AG08395 (cell line): ENCODE results near the gene ASCL3.
"Not testable (repeated sequence)": the region's sequence is repeated elsewhere in the genome, so short reads cannot be mapped to it uniquely, and the experiment has no call there.

ENCODE experiments used
- DNase-seq: peaks from one replicate; pipeline ENCODE4 v3.0.0; 2012; ENCODE audit warnings: mixed read lengths, low spot score

ASCL3 gene, protein sequence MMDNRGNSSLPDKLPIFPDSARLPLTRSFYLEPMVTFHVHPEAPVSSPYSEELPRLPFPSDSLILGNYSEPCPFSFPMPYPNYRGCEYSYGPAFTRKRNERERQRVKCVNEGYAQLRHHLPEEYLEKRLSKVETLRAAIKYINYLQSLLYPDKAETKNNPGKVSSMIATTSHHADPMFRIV

DNA sequence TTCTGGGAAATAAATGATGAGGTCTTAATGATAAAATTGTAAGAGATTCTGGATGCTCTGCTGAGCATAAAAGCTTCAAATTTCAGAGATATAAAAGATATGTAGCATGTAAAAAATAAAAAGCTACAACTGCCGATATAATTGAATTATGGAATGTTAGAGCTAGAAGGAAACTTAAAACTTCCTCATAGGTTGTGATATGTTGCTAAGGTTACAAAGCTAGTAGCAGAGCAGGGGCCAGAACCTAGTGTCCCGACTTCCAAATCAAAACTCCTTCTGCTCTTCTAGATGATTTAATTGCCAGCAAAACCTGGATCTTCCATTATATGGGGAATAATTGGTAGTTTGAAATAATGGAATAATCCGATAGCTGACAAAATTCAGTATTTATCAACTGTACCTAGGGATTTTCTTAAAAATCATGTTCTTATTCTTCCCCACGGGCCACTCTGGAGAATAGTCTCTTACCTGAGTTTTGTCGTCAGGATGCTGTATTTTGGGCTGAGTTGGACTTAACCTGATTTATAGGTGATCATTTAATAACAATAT, at the start of gene ASCL3:
Gene ASCL3 (minus strand): TSS at position 499 of the 549 bp plus-strand sequence. CDS start 4,855 bp downstream, outside the sequence.
- no peak for DNase-seq

DNA sequence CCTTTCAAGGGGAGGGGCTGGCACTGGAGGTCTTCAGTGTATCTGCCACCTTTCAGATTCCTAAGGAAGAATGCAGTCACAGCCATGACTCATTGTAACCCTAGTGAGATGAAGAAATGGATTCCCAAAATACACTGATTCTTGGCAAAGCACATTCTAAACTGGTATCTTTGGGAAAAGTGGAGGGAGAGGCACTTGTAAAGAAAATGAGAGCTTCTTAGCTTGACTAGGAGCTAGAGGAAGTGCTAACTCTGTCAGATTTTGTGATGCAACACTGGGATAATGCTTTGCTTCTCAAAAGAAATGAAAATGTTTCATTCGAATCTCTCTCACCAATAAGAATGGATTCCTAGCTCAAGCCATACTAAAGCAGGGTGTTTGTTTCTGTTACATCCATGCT, 46.6 kb upstream of the ASCL3 start:
- peak; percentile 72 for DNase-seq

DNA sequence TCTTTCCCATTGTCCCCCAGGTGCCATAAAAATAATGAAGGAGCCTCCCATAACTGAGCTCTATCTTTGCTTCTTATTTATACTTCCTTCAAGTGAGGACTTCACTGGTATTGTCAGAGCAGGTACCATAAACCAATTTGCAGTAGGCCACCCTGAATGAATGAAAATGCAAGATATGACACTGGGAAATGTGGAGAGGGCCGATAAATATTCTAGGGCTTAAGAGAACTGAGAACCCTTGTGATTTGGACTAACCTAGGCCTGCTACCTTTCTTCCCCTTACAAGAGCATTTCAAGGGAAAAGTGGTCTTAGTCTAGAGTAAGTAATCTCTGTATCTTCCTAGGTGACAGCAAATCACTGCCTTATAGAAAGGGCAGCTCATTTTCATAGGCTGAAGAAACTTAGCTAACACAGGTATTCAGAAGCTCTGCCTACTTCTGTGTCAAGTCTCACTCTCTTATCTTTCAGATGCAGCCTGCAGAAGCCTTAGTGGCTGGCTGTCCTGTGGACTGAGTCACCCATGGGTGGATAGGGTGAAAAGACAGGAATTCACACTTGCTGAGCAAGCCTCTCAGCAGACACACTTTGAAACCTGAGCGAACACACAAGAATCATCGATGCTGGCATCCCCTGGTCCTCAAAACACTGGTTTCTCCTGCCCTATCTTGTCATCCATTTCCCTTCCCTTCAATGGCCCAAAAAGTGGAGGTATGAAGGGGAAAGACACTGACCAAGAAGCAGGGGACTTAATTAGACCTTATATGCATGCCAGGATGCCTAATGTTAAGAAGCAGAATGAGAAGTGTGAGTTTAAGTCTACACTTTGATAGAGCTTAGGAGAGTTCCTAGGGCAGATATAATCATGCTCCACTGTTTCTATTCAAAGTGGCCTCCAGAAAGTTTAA, 45.8 kb upstream of the ASCL3 start:
- DNase-seq: peak; percentile 70

DNA sequence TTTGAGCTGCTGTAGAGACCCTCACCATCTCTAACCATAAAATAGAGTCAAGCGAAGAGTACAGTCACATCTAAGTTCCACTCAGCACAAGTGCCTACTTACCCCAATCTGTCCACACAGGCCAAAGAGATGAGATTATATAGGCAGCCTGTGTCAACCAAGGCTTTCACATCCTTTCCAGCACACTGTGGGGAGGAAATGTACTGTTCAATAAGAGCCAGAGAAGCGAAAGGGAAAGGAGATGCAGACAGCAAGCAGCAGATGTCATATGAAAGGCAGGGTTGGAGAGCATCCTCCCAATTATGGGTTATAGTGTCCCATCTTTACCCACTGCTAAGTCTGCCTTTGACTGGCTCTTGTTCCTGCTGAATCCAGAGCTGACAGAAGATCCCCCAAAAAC, 44.6 kb upstream of the ASCL3 start:
- no peak for DNase-seq

DNA sequence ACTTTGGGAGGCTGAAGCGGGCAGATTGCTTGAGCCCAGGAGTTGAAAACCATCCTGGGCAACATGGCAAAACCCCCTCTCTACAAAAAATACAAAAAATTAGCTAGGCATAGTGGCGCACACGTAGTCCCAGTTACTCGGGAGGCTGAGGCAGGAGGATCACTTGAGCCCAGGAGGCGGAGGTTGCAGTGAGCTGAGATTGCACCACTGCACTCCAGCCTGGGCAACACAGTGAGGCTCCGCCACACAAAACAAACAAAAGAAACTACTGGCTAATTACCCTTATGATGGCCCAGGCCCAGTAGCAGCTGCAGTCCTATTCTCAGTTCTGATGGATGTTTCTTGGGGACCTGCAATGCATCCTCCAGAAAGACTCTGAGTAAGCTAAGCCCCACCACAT, 44.0 kb upstream of the ASCL3 start:
- not testable (repeated sequence) for DNase-seq

DNA sequence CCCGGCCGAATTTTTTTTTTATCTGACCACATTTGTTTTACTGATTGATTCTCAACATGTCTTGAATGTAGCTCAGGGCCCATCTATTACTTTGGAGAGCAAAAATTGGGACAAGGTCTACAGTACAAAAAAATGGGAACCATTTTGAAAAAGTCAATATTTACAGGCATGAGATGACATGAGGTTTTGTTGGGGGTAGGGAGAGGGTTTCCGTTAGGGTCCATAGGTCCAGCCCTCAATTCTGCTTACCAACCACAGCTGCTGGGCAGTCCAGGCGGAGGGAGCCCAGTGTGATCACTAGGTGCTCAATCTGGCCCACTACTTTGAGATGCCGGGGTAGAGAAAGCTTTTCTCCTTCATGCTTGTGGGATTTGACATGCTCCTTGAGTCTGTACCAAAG, 42.6 kb upstream of the ASCL3 start:
- no peak for DNase-seq

DNA sequence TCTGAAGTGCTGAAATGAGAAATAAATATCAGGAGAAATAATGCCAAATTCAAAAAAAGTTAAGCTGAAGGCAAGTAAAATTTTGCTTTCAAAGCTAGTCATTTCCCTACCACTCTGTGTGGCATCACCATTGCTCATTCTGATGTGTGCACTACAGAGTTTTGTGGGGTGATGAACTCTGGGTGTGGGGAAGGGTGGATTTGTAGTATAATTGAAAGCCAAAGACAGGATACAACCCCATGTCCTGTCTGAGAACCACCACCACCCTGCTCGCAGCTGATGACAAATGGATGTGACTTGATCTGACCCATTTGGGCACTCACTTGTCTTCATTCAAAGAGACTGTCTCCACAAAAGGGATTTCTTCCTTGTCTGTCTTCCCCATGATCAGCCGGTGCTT, 40.7 kb upstream of the ASCL3 start:
- DNase-seq: no peak

DNA sequence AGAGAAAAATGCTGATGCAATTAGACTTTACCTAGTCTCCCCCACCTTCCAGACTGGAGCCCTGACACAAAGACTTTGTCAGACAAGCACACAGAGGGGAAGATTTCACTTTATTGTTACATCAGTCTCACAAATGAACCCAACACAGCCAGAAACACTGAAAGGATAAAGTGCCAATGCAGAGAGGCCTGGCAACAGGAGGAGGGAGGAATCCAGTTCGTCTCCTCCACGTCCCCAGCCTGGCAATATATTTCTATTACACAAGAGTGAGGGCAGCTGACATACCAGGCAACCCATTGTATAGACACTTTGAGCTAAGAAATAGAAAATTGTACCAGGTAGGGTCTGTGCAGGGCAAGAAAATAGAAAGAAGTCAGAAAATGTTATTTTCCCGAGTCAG, 37.7 kb upstream of the ASCL3 start:
- DNase-seq: no peak

DNA sequence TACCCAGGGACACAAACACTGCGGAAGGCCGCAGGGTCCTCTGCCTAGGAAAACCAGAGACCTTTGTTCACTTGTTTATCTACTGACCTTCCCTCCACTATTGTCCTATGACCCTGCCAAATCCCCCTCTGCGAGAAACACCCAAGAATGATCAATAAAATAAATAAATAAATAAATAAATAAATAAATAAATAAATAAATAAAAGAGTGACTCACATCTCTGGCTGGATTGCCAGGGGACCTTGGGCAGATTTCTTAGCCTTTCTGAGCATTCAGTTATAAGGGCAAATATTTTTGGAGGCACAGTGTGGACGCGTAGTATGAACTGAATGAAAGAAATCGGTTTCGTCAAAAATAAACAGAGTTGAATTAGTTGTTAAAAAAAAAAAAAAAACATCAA, 36.5 kb upstream of the ASCL3 start:
- not testable (repeated sequence) for DNase-seq

DNA sequence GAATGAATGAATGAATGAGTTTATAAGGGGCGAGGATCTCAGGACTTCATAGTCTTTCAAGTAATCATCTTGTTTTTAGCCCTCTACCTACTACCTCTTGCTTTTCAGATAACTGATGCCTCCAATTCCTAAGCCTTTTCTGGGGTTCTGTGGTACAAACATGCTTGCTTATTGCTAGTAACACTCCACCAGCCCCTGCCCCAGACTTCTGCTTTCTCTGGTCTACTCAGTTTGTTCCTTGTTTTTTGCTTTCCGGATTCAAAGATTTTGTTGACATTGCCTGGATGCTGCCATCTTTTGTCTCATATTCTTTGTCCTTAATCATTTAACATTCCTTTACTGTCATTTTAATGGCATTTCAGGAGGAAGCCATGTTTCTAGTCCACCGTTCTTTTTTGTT, 30.3 kb upstream of the ASCL3 start:
- DNase-seq: no peak

DNA sequence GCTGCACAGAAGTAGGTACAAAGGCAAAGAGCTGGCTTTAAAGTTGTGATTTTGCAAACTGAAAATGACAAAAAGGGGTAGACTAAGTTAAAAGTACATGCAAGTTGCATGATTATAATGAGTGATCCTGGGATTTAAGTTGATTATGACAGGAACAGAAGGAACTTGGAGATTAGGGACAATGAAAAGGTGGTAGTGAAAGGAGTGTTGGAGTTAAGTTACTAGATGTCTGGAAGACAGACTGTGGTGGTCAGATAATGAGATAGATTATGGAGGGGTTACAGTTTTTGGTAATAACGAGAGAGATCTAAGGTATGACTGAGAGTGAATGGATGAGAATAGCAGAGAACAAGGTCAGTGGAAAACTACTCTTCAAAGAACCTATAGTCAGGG, 29.1 kb upstream of the ASCL3 start:
- no peak for DNase-seq

DNA sequence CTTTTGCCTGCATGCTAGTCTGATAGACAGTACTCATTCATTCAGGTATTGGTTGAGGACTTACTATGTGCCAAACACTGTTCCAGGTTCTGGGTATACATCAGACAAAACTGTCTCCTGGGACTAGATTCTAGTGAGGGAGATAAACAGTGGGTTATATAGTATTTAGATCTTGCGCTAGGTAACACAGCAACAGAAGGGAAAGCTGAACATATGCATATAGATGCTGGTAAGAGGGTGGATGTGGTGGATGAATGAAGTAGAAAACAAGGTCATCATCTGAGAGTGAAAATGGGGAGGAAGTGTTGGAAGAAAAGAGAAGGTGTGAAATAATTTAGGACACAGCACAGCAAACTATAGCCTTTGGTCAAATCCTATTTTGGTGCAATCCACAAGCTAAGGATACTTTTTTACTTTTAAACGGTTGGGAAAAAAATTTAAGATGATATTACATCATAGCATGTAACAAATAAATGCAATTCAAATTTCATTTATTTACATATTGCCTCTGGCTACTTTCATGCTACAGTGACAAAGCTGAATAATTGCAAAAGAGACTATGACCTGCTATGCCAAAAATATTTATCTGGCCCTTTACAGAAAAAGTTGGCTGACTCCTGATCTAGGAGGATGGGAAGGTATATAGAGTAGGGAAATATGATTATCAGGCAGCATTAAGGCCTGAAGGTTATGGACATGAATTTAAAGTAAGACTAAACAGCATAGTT, 28.5 kb upstream of the ASCL3 start:
- no peak for DNase-seq

DNA sequence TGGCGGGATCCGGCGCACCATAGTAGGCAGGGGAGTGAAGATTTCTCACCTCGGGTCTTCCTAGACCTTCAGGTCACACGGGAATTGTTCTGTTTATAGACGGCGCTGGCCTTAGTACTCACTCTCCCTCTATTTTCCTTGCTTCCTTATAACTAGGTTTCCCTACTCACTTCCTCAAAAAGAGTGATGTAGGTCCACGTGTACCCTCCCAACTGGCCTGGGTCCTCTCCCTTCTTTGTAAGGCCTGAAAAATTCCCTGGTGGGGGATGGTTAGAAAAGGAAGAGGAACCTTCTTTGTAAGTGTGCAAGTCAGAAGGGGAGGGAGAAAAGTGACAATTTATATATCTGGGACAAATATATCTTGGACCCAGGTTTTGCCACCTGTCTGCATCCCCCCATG, 24.4 kb upstream of the ASCL3 start:
- DNase-seq: no peak

DNA sequence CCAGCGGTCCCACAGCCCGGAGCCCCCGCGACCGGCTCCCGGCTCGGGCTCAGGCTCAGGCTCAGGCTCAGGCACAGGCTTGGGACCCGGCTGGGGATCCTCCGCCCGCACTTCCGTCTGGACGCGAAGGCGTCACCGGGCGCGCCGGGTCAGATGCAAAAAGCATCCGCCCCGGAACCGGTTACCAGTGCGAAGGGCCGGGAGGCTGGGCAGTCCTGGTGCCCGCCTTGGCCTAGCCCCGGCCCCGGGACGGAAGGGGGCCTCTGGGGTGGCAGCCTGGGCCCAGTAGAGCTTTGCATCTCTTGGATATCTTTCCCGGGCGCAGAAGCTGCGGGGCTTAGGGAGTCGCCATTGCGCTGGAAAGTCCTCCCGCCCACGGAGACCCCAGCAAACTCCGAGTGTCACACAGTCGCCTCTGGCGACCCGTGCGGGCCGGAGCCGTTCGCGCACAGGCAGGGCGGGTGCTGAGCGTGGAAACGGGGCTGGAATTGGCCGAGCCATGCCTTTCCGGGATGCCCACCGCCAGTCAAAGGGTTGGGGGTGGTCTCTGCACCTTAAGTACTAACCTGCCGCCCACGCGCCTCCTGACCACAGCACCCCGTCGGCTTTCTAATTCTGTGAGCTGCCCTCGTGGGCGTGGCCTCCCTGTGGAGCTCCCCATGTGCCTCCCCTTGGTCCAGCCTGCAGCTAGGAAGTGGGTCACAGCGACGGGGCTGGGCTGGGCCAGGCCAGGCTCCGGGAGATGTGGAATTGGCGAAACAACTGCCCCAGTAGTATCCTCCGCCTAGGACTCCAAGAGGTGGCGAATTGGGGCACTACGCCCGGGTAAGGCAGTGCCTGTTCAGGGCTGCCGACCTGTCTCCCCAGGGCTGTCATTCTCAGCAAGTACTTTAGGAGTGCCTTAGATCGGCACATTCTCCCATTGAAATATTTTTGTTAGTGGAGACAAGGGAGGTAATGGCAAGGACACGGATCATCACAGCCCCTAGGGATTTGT, 21.8 kb upstream of the ASCL3 start, which contains the start of gene TMEM9B:
Gene TMEM9B (minus strand): TSS at position 119 of the 997 bp plus-strand sequence. CDS start 129 bp downstream, outside the sequence.
- DNase-seq: peak; percentile 92

DNA sequence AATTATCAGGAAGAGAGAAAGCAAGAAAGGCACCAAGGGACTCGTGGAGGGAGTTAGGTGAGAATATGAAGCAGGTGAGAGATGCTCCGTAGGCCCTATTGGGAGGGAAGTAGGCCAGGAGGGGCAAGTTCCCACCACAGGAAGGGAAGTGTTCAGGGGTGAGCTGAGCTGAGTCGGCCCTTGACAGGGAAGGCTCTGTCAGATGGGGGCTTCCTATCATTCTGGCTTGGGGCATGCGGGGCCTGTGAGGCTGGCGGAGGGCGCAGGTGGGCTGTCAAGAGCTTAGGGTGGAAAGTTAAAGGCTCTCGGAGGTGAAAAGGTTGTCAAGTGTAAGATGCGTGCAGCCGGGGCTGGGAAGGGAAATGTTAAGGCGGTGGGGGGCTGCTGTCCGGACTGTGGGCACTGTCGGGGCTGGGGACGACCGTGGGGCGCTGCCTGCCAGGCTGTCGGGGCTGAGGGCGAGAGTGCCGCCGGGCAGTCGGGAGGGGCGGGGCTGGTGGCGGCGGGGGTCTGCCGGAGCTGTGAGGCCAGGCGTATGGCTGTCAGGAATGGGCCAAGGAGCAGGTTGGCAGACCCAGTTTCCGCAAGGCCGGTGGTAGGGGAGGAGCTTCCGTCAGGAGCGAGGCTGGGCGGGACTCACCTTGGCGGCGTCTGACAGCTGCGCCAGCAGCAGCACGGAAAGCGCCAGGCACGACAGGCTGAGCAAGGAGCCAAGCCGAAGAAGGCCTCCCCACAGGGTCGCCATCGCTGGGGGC, 20.9 kb upstream of the ASCL3 start:
- peak; percentile 62 for DNase-seq

DNA sequence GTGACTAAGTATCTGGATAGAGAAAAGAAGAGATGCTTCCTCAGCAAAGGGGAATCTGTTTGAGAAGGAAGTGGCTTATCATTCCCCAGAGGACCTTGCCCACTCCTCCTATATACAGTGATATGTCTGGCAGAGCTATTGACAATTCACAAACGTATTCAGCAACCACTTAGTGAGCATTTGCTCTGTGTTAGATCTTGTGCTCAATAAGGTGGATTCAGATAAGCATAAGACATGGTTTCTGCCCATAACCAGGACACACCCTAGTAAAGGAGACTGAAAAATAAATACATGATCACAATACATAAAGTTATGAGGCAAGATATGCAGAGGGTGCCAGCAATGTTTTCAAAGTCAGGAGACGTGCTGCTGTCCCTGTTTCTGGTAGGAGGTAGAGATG, 20.0 kb upstream of the ASCL3 start:
- DNase-seq: no peak

DNA sequence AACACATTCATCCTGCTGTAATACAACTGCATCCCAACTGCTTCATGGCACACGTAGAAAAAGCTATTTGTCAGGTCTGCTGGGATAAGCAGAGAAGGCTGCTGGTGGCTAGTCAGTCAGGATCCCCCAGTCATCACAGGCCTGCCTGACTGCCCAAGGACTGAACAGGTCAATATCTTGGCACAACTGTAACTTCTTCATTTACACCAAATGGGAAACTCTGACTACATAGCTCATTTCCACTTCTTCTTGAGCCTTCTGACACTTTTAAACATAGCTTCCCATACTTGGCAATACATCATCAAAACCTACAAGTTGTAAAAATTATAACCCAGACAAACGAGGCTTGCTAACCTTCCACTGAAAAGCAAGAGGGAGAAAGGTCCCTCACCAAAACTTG, 18.6 kb upstream of the ASCL3 start:
- DNase-seq: no peak

DNA sequence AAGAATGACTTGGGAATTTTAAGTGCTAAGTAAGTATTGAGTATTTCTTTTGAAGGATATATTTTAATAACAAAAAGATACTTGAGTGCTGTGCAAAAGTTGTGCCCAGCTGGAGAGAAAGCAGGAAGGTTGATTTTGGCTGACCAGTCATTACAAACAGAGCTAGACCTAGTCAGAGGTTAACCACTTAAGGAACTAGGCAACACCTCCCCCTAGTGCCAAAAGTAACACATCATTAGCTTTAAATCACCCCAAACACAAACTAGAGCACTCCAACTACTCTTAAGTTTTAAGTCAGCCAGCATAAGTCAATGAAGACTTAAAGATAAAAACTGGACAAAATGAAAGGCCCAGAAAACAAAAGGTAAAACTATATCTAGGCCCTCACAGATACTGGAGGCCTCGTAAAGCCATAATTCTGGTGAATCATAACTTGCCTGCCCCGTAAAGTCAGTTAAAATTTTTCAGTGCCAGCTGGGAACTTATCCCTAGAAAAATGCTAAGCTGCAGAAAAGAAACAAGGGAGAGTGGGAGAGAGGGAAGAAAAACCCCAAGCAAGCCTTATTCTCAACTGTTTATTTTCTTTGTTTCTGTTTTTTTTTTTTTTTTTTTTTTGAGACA, 16.8 kb upstream of the ASCL3 start:
- DNase-seq: peak; percentile 88

DNA sequence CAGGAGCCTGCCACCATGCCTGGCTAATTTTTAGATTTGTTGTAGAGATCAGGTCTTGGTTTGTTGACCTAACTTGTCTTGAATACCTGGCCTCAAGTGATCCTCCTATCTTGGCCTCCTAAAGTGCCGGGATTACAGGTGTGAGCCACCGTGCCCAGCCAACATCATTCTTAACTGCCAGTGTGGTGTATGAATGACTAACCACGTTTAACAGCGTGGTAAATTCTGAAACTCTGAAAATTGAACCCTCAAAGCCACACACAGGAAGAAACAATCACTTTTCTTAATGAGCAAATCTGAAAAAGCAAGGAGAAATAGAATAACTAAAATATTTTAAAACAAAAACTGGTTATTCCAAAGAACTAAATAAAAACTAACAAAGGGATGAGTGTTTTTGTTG, 14.0 kb upstream of the ASCL3 start:
- no peak for DNase-seq

DNA sequence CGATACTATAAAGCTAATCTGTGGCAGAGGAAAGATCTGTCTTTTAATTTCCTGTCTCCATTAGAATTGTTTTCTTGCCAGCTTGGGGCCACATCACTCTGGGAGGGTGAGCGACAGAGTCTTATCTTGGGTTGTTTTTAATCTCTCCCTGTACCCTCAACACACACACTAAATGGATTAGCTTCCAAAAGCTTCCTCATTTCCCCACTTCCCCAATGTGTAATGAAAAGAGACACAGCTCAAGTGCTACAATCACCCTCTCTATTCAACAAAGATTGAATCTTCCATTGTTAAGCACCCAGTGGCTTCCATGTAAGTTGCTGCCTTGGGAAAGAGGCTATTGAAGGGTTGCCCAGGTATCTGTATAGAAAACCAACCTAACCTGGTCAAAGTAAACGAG, 6.1 kb upstream of the ASCL3 start:
- no peak for DNase-seq
